AG04449 (cell line): ENCODE measurements around the gene MTURN.

Experiments
- CTCF ChIA-PET: fragments of 350-600 bp; formaldehyde crosslinking; extraction: SDS; loops from one replicate; lab custom pipeline; 2021; ENCODE audit warnings: antibody characterized with exemption; lab: Yijun Ruan, JAX
- POLR2A ChIA-PET: fragments of 400-600, 350-600 bp; formaldehyde crosslinking; extraction: SDS; loops from one replicate; lab custom pipeline; 2020; ENCODE audit warnings: antibody characterized with exemption, inconsistent platforms; lab: Yijun Ruan, JAX
- DNase-seq: peaks from one replicate; pipeline ENCODE4 v3.0.0-alpha.2; 2010; ENCODE audit warnings: low read depth, low spot score
- H3K4me3 ChIP-seq: 2 replicates; pipeline ENCODE4 v1.5.1; 2011; ENCODE audit warnings: low read depth, mild to moderate bottlenecking, control low read depth, low read length
- TF ChIP-seq, protein P1 (sequence below): IDR thresholded peaks from one replicate; pipeline ENCODE4 v1.5.1; 2011; ENCODE audit warnings: mild to moderate bottlenecking, moderate library complexity, low read length, control low read depth, inconsistent platforms; ENCODE audit not compliant: insufficient read depth; ENCODE audit errors: missing control alignments

MTURN gene

DNA sequence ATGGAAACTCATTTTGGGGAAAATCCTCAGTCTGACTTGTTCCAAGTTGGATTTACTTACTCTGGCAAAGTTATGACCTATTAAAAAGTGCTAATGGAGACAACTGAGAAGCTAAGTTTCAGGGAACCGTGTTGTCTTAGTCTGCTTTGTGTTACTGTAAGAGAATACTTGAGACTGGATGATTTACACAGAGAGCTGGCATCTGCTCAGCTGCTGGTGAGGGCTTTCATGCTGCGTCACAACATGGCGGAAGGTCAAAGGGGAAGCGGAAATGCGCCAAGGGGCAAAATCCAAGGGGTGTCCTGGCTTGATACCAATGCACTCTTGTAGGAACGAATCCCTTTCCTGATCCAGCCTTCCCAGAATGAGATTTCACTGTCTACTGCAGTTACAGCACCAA is 46.4 kb downstream of the MTURN start:
- ChIA-PET CTCF (interaction anchor here (1.2 to 2.4 kb wide), 2 partner anchors 20 to 95 kb away, joined by 3 to 9 read pairs; no protein-coding TSS in a partner anchor), POLR2A (no interaction called here)
- TF ChIP-seq, protein P1, sequence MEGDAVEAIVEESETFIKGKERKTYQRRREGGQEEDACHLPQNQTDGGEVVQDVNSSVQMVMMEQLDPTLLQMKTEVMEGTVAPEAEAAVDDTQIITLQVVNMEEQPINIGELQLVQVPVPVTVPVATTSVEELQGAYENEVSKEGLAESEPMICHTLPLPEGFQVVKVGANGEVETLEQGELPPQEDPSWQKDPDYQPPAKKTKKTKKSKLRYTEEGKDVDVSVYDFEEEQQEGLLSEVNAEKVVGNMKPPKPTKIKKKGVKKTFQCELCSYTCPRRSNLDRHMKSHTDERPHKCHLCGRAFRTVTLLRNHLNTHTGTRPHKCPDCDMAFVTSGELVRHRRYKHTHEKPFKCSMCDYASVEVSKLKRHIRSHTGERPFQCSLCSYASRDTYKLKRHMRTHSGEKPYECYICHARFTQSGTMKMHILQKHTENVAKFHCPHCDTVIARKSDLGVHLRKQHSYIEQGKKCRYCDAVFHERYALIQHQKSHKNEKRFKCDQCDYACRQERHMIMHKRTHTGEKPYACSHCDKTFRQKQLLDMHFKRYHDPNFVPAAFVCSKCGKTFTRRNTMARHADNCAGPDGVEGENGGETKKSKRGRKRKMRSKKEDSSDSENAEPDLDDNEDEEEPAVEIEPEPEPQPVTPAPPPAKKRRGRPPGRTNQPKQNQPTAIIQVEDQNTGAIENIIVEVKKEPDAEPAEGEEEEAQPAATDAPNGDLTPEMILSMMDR = no peak
- no peak for DNase-seq
- no peak overlapping the region for H3K4me3 ChIP-seq

DNA sequence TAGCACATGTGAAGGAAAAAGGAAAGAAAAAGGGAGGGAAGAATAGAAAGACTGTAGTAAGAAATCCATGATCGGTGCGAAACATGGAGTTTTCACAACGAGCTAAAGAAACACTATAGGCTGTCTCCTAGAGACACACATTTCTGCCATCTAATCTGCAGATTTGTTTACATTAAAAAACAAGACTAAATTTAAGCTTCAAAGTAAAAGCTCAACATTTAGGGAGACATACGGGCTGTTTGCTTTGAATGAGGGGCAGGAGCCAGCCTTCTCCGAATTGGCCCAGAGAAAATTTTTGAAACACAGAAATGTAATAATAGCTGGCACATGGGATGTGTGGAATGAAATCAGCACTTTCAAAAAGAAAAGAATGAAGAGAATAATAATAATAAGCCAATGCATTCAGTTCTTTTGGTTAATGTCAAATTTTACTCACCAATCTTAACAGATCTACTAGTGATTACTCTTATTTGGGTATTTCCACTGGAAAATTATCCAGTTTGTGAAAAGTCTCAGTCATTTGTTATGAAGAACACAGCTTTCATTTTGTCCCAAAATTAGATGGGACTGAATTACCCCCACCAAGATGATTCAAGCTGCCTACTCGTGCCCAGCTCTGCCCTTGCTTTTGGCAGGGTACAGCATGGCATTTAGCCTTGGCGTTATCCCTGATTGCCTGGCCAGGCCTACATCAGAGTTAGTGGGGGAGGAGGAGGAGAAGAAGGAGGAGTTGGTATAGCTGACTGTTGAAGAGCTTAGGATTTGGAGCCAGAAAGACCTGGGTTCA is 47.1 kb downstream of the MTURN start:
- ChIA-PET POLR2A (no interaction called here), CTCF (interaction anchor here (1.0 to 2.4 kb wide), 3 partner anchors 20 to 94 kb away, joined by 3 to 9 read pairs (median 3); no protein-coding TSS in a partner anchor)
- no peak for DNase-seq
- no peak overlapping the region for H3K4me3 ChIP-seq
- TF ChIP-seq, protein P1 = no peak

DNA sequence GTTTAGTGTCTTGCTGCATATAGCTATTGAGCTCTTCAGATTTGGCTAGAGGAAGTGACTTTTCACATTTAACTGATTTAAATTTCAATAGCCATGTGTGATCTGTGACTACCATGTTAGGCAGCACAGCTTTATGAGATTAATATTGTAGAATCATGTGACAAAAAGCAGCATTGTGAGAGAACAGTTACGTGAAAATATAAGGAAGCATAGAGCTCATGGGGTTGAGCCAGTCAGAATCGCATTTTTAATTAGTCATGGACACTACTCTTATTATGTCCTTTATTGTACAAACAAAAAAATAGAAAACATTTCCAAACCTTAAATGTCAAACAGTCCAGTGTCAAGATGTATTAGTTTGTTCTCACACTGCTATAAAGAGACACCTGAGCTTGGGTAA is 48.0 kb downstream of the MTURN start:
- TF ChIP-seq, protein P1 = no peak
- no peak for DNase-seq
- ChIA-PET POLR2A (no interaction called here), CTCF (interaction anchor here (1.0 to 2.4 kb wide), 2 partner anchors 36 to 93 kb away, joined by 3 to 9 read pairs; no protein-coding TSS in a partner anchor)
- H3K4me3 ChIP-seq = no peak overlapping the region

DNA sequence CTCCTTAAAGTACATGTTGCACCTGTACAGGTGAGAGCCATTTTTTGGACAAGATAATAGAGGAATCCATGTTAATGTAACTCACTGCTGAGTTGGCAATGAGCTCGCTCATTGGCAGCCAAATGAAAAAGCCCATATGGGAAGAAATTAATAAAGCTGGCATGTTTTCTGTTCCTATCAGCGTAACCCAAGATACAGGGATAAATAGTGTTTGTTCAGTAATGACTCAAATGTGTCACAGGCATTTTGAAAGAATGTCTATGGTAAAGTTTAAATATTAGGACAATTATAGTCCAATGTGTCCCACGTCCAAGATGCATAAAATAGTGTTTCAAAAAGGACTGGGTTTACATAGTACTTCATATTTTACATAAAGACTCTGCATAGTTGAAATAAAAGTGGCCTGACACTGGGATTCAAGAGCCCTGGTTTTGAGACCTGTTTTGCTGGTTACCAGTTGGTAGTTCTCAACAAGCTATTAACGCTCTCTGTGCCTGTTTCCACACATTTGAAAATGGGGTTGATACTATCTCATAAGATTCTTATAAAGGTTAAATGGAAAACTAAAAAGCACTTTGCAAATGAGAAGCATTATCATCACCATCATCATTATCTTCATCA is 49.1 kb downstream of the MTURN start:
- TF ChIP-seq, protein P1 = no peak
- no peak overlapping the region for H3K4me3 ChIP-seq
- ChIA-PET POLR2A (no interaction called here), CTCF (interaction anchor here (1.2 kb wide), 1 partner anchor 222 kb away, joined by 3 read pairs; no protein-coding TSS in a partner anchor)
- no peak for DNase-seq

DNA sequence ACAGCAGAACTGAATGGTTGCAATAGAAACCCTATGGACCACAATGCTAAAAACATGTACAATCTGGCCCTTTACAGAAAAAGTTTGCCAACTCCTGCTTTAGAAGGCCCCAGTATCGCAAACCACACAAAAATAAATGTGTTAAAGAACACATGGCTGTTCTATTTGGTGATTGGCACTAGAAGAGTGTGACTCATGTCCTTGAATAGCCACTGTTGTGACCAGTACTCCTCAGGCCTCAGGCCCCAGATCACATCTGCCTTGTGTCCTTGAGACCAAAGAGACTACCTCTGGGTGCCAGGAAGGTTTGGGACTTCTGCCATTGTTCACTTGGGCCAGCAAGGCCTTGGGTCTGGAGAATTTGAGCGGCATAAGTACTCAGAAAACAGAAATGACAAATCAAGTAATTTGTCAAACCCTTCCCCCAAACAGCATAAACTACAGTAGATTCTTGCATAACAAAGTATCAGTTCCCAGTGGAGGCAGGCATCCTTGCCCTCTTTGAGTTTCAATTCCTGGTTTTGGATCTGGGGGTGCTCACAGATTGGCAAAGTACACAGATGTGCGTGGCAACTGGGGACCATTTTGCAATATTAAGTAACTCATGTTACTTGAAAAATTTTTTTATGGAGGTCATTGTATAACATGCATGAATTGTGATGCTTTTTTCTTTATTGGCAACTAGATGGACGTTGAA is 50.2 kb downstream of the MTURN start:
- TF ChIP-seq, protein P1 = no peak
- CTCF ChIA-PET = interaction anchor here (1.2 kb wide), 1 partner anchor 221 kb away, joined by 3 read pairs; no protein-coding TSS in a partner anchor
- no peak for DNase-seq
- POLR2A ChIA-PET = no interaction called here
- no peak overlapping the region for H3K4me3 ChIP-seq
